ENCODE results near the gene GAREM2. TPM values are rescaled to one million over a fixed set of nuclear protein-coding genes. Genes with fewer than 3 reads are reported as not detected.

Gene GAREM2
- total RNA-seq, 1 donor from 2014 or later, result 5.3 TPM

DNA sequence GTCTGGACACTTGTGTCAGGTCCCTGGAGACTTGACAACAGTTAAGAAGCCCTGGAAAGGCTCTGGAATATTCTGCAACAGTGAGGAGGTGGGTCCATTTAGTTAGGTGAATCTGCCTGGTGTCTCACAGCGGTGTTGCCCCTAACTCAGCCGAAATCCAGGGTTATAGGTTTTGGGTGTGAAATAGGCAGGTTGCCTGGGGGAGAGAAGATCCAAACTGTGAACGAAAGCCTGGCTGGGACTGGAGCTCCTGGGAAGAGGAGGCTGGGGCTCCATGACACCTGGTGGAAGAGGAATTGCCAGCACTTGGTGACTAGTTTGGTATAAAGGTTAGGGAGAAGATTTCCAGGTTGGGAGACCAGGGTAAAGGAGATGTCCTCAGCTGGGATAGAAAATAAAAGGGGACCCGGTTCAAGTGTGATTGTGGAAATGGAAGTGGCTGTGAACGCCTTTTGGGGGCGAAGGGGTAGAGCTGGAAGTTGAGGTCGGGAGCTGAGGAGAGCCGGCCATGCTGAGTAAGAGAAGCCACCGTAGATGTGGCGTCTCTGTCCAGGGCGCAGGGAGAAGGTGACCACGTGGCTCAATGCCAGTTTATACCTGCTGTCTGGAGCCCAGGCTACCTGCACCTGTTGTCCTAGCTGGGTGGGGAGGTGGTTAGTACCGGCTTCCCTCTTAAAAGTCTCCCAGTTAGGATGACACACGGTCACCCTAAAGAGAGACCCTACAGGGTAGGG, 3.0 kb upstream of the GAREM2 start:
- intact Hi-C loops (cut with micrococcal nuclease), result loop anchor here (5.0 kb wide), 1 partner anchor 162 kb away; no protein-coding TSS in a partner anchor

DNA sequence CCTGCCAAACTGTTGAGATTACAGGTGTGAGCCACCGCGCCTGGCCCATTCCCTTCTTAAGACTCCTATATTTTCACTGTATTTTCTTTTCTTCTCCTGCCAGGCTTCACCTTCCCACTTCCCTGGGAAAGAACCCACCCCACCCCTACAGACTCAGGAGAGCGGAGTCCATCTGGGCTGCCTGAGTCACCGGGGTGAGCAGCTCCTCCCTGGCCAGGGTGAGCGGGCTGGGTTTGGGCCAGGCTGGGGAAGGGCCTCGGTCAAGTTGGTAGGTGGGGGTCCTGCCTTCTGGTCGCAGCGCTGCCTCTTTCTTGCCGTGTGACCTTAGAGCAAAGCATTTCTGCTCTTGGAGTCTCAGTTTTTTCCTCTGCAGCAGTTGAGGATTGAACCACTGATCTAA, 2.1 kb upstream of the GAREM2 start:
- intact Hi-C loops (cut with micrococcal nuclease), result loop anchor here (5.0 kb wide), 1 partner anchor 162 kb away; no protein-coding TSS in a partner anchor

DNA sequence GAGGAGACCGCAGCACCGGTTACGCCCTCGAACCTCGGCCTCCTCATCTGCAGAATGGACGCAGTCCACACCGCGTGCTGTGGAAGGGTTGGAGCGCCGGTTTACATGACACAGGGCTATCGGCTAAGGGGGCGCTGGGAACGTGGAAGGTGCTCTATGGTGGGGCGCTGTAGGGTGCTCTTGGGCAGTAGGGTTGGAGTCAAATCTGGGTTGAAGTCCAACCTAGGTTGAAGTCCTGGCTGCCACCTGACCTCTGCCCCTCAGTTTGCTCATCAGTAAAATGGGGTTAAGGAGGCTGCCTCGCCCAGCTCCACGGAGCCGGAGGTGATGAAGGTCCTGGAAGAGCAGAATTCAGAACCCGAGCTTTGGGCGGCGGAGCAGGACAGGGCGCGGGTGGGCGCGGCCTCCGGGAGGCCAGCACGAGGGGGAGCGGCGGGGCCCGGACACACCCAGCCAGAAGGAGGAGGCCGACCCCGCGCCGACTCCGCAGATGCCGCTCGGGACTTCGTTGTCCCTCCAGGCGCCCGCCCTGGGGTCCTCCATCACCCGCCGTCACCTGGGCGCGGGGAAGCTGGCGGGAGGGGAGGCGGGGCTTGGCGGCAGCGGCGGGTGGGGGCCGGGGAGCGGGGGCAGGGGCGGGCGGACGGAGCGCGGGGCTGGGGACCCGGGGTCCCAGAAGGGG, 558 bp upstream of the GAREM2 start:
- intact Hi-C loops (cut with micrococcal nuclease), result loop anchor here (5.0 kb wide), 1 partner anchor 160 kb away; no protein-coding TSS in a partner anchor

DNA sequence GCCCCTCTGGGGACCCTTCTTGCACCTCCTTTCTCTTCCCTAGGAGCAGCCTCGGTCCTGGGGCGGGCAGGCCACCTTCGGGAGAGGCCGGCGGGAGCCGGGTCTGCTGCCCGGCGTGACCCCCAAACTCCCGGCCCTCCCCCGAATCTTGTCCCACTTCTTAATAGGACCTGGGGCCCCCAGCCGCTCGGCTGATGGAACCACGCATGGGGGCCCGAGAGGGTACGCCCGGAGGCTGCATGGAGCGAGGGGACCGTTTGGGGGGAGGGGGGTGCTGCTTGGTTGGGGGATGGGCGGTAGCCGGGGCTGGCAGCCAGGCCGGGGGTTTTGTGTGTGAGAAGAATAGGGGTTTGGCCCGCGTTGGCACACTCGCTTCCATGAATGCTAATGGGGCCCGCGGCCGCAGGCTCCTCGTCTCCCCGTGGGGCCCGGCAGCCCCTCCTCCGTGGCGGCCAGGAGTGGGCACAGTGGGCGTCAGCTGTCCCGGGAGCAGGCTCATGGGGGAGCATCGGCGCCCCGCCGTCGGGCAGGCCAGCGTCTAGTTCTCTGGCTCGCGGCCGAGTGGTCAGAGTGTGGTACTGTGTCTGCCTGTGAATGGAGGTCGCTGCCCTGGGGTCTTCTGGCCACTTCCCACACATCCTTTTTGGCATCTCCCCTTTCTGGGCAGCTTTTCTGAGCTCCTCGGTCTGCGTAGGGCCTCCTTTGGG, 1.0 kb downstream of the GAREM2 start:
- intact Hi-C loops (cut with micrococcal nuclease), result loop anchor here (5.0 kb wide), 1 partner anchor 158 kb away; no protein-coding TSS in a partner anchor

DNA sequence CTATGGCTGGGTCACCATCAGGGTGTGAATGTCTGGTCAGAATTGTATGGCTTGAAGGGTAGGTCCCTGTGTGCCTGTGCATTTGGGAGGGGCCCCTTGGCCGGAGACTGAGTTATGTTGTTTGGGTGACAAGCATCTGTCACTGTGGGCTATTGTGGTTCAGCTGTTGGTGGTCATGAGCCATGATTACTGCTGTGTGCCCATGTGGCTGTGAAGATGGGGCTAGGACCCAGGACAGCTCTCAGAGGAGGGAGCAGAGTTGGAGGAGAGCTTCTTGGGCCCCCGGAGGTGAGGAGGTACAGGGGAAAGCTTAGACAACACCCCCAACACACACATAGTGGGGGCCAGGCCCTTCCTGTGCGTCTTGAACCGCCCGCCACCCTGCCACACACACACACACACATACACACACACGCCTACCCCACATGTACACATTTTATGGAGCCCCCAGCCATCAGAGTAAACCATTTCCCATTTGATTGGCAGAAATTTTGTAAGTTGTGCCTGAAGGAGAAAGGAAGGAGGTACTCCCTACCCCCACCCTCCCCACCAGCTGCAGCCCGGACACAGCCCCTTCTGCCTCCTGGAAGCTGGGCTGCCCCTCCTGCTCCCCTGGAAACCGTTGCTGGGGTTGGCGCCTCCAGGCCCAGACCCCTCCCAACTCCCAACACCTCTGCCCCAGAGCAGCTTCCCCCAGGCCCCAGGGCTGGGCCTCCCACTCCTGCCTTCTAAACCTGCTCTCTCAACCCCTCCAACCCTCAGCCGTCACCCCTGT, 2.0 kb downstream of the GAREM2 start:
- intact Hi-C loops (cut with micrococcal nuclease), result loop anchor here (5.0 kb wide), 1 partner anchor 157 kb away; no protein-coding TSS in a partner anchor

DNA sequence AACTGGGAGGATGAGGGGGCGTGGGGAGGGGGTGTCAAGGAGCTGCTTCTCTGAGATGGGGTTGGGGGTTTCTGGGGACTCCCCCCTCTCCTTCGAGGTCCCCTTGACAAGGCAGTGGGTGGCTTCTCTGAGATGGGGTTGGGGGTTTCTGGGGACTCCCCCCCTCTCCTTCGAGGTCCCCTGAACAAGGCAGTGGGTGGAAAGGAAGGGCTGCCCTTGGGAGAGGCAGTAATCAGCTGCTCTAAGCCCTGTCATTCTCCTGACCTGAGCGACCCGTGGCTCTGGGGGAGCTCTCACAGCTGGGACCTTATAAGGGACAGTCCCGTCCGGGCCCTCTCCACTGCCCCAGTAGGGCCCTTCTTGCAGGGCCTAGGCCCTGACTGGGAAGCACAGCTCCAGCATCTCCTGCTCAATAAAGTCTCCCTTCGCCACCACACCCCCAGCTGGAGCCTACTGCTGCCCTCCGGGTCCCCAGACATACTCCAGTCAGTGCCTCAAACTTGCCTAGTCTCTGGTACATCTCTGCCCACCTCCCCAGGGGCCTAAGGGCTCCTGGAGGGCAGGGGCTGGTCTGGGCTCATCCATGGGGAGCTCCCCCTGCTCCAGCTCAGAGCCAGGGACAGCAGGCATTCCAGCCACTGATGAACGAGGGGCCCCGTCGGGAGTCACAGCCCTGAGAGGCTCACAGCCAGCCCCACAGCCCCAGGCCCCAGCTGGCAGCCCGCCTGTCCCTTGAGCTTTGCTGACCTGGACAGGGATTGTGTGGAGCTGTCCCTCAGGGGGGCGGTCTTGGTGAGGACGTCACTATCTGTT, 2.8 kb downstream of the GAREM2 start:
- intact Hi-C loops (cut with micrococcal nuclease), result no loop called here

DNA sequence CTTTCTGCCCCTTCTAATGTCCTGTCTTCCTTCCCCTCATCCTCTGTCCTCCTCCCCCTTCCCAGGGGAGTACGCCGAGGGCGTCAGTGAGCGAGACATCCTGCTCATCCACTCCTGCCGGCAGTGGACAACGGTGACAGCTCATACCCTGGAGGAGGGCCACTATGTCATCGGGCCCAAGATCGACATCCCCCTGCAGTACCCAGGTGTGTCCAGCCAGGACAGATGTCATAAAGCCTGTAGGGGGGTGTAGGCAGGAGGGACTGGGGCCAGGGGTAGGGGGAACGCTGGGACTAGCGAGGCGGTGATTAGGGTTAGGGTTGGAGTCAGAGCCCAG, 3.4 kb downstream of the GAREM2 start:
- intact Hi-C loops (cut with micrococcal nuclease), result no loop called here

DNA sequence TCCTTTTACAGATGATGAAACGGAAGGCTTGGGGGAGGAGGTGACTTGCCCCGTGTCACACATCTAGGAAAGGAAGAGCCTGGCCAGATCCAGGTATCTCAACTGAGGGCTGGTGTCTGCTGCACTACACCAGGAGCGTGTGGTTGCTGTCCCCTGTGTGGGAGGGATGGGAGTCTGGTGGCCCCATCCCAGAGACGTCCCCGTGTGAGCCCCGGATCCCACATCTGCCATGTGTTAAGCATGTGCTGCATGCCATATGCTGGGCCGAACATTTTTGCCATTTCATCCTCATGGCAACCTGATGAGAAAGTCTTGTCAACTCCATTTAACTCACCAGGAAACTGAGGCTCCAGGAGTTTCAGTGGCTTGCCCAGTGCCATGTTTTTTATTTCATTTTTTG, 4.2 kb downstream of the GAREM2 start:
- intact Hi-C loops (cut with micrococcal nuclease), result no loop called here

DNA sequence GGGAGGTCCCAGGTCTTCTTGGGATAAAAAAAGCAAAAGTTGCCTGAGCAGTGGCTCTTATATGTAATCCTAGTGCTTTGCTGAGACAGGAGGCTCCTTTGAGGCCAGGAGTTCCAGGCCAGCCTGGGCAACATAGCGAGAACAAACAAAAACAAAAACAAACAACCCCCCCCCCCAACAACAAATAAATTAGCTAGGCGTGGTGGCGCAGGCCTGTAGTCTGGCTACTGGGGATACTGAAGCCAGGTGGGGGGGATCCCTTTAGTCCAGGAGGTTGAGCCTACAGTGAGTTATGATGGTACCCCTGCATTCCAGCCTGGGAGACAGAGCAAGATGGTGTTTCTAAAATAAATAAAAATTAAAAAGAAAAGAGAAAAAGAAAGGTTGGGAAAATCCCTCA, 5.4 kb downstream of the GAREM2 start:
- intact Hi-C loops (cut with micrococcal nuclease), result no loop called here

DNA sequence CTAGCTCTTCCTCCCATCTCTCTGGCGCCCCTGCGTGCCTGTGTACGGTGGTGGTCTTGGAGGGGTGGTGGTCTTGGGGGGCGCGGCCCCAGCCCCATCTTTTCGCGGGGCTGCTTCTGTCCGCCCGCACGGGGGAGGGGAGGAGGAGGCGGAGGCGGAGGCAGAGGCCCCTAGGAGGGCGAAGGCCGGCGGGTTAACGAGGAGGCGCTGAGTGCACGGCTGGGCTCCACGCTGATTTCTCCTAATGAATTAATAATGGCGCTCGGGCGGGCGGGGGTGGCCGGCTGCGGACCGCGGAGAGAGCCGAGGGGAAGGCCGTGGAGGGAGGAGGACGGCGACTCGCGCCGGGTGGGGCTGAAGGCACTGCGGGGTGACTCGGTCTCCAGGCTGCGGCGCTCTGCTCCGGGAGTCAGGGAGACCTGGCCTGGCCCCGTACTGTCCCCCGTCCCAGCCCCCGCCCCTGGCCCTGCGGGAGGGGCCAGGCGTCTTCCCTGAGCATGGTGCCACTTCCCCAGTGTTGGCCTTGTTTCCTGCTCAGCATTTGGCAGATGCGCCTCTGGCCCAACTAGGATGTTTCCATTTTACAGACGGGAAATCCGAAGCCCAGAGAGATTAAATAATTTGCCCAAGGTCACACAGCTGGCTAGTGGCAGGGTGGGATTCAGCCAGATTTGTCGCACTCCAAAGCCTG, 6.0 kb downstream of the GAREM2 start:
- intact Hi-C loops (cut with micrococcal nuclease), result no loop called here

DNA sequence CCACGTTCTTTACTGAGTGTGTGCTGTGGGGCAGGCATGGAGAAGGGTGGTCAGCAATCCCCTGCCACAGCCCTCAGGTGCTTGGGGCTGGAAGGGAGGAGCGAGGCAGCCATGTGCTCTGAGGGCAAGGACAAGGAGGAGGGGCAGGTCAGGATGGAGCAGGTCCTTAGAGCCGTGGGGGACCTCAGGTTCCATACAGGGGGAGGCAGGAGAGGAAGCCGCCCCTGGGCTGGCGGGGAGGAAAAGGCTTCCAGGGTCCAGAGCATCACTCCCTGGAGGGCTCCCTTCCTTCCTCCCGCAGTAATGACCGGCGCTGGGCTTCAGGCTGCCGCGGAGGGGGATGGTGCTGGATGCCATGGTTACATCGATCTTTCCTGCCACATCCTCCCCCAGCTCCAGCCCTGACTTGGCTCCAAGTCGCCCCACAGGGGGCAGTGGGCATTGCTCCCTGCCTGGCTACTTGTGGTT, 6.6 kb downstream of the GAREM2 start:
- intact Hi-C loops (cut with micrococcal nuclease), result no loop called here

DNA sequence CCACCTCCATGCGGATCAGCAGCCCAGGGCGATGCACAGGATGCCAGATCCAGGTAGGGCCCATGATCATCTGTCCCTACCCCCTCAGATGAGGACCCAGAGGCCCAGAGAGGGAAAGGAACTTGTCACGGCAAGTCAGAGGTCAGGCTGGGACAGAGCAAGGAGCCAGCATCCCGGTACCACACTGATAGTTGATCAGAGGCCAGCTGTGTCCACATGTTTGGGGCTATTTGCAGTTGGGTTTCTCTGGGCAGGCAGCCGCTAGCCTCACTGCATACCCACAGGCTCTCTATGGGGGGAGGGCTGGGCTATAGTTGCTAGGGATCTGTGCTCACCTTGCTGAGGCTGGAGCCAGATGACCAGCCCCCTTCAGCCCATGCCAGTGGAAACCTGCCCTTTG, 9.6 kb downstream of the GAREM2 start:
- intact Hi-C loops (cut with micrococcal nuclease), result no loop called here

DNA sequence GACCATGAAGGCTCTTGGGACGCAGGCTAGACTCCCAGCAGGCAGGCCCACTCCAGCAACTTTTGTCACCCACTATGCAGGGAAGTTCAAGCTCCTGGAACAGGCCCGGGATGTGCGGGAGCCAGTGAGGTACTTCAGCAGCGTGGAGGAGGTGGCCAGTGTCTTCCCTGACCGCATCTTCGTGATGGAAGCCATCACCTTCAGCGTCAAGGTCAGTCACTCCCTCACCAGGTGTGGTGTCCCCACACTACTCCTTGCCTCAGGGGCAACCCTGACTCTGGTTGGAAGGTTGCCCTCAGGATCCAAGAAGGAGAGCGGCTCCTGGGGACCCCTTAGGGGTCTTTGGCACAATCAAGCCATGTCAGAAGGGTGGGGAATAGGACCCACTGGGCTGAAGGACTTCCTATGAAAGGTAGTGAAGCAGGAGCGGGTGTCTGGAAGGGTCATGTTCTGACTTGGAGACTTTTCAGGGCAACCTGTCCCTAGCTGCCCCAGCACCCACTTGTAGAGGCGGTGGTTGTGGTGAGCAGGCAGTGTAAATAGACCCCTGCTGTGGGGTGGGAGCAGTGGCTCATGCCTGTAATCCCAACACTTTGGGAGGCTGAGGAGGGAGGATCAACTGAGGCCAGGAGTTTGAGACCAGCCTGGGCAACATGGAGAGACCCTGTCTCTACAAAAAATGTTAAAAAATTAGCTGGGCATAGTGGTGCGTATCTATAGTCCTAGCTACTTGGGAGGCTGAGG, 10.2 kb downstream of the GAREM2 start:
- intact Hi-C loops (cut with micrococcal nuclease), result no loop called here

DNA sequence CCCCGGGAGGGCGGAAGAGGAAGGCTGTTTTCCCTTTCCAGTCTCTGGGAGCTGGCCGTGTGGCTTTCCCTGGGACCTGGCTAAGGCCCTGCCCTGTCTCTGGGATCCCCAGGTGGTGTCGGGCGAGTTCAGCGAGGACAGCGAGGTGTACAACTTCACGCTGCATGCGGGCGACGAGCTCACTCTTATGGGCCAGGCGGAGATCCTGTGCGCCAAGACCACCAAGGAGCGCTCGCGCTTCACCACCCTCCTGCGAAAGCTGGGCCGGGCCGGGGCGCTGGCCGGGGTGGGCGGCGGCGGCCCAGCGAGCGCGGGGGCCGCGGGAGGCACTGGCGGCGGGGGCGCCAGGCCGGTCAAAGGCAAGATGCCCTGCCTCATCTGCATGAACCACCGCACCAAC, 11.2 kb downstream of the GAREM2 start:
- intact Hi-C loops (cut with micrococcal nuclease), result loop anchor here (2.0 kb wide), 1 partner anchor 61 kb away; the partner anchor contains the start of genes HADHA and HADHB

DNA sequence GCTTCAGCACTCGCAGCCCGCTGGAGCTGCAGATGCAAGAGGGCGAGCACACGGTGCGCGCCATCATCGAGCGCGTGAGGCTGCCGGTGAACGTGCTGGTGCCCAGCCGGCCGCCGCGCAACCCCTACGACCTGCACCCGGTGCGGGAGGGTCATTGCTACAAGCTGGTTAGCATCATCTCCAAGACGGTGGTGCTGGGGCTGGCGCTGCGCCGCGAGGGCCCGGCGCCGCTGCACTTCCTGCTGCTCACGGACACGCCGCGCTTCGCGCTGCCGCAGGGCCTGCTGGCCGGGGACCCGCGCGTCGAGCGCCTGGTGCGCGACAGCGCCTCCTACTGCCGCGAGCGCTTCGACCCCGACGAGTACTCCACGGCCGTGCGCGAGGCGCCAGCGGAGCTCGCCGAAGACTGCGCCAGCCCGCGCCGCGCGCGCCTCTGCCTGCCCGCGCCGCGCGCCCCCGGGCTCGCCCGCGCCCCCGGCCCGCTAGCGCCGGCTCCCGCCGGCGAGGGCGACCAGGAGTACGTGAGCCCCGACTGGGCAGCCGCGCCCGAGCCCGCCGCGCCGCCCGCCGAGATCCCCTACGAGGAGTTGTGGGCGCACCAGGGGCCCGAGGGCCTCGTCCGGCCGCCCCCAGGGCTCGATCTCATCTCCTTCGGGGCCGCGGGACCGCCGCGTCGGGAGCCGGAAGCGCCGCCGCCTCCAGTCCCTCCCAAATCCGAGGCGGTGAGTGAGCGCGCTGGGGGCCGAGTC, 11.8 kb downstream of the GAREM2 start:
- intact Hi-C loops (cut with micrococcal nuclease), result loop anchor here (2.0 kb wide), 1 partner anchor 60 kb away; the partner anchor contains the start of genes HADHA and HADHB

DNA sequence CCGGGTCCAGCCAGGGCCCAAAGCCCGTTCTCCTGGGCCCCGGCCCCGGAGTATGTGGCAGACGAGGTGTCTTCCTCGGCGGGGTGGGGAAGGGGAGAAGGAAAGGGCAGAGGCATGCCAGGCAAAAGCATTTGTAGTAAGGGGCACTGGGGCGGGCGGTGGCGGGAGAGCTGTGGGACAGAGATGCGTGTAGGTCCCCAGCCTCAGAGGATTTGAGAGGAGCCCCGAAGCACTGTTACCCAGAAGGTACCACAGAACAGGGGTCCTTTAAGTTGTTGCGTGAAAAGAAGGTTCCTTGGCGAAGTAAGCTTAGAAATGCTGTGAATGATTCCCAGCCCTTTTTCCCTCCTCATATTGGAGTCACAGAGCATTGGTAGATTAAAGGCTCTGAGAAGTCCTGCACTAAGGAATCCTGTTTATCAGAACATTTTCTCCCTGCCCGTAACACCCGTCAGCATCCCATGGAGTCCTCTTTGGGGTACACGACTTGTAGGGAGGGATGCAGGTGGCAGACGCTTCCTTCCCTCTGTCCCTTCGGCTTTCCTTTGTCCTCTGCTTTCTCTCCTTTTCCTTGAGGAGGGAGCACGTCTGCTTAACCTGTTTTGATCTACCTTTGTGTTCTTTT, 12.5 kb downstream of the GAREM2 start:
- intact Hi-C loops (cut with micrococcal nuclease), result loop anchor here (2.0 kb wide), 1 partner anchor 59 kb away; the partner anchor contains the start of genes HADHA and HADHB

DNA sequence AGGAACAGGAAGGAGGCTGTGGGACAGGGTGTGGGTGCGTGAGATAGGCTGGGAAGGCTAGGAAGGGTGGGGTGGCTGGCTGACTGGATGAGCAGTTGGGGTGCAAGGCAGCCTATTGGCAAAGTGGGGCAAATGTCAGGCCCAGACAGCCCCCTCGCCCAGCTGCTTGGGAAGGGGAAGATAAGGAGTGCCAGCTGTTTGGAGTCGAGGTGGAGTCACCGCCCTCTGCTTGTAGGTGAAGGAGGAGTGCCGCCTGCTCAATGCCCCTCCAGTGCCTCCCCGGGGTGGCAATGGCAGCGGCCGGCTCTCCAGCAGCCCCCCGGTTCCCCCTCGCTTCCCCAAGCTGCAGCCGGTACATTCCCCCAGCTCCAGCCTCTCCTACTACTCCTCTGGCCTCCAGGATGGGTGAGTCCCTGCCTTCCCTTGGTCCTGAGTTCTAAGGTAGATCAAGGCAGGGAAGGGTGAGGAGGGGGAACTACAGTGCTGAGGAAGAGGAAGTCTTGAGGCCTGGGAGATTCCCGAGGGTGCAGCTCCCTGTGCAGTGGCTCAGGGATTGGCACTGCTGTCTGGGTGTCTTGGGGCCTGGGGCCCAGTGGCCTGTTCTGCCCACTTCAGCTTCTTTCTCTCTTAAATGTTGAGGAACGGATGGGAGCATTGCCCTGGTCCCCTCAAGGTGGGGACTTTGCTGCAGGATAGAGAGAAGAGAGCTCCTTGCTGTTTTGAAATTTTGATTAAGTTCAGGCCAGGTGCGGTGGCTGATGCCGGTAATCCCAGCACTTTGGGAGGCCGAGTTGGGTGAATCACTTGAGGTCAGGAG, 13.3 kb downstream of the GAREM2 start:
- intact Hi-C loops (cut with micrococcal nuclease), result loop anchor here (2.0 kb wide), 1 partner anchor 59 kb away; the partner anchor contains the start of genes HADHA and HADHB
